ENCODE results near the gene SCGB2B2. TPM values are rescaled to one million over a fixed set of nuclear protein-coding genes. Genes with fewer than 3 reads are reported as not detected.

SCGB2B2 gene
- total RNA-seq, 1 experiment from 2014 or later = 0.20 TPM

DNA sequence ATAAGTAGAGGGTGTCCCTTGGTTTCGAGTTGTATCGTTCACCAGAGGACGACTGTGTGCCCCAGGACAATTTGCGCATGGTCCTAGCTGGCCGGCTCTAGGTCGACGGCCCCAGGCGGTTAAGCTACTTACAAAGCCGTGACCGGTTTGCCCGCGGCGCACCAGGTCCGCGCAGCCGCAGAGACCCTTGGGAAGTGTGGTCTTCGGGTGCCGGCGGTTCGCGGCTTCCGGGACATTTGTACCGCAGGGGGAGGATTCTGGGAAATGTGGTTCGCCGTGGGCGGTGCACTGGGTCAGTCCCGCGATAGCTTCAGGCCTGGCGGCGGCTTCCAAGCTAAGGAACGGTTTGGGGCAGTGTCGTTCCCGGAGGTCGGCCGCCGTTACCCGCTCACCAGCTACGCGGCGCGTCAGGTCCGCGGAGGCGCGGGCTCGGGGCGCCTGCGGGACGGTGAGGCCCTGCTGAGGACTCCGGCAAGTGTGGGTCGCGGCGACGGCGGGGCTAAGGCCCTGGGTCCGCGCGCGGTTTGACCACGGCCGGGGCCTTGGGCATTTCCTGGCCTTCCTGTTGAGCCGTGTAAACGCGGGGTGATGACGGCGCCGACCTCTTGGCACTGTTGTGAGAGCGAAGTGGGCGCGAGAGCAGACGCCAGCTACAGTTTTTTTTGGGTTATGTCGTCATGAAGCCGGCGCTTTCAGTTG lies 576 bp upstream of the SCGB2B2 start, which contains the start of gene ZNF302 (continued):
- TF ChIP-seq ATF3 (CRISPR knock-in tag; conservative IDR thresholded peaks at IDR 0.05) = no peak
- no peak for TF ChIP-seq ZNF396 (CRISPR knock-in tag; IDR thresholded peaks at IDR 0.05; ENCODE audit: borderline replicate concordance)
- no peak for TF ChIP-seq MLX (CRISPR knock-in tag; IDR thresholded peaks at IDR 0.05)
- no peak for TF ChIP-seq ATF6 (CRISPR knock-in tag; IDR thresholded peaks at IDR 0.05)
- no peak for TF ChIP-seq TP53 (CRISPR knock-in tag; IDR thresholded peaks at IDR 0.05)
- TF ChIP-seq ZNF532 (CRISPR knock-in tag; IDR thresholded peaks at IDR 0.05; ENCODE audit: borderline replicate concordance) = no peak
- peak; percentile 90 for TF ChIP-seq FOXP1 (CRISPR knock-in tag; IDR thresholded peaks at IDR 0.05; ENCODE audit: borderline replicate concordance)
- no peak for TF ChIP-seq MXD4 (CRISPR knock-in tag; IDR thresholded peaks at IDR 0.05; ENCODE audit: borderline replicate concordance)
- TF ChIP-seq, protein P1, sequence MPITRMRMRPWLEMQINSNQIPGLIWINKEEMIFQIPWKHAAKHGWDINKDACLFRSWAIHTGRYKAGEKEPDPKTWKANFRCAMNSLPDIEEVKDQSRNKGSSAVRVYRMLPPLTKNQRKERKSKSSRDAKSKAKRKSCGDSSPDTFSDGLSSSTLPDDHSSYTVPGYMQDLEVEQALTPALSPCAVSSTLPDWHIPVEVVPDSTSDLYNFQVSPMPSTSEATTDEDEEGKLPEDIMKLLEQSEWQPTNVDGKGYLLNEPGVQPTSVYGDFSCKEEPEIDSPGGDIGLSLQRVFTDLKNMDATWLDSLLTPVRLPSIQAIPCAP (CRISPR knock-in tag; IDR thresholded peaks at IDR 0.05) = no peak
- TF ChIP-seq CBFB (CRISPR knock-in tag; IDR thresholded peaks at IDR 0.05; ENCODE audit: low read depth) = peak; percentile 55; the same call in 1 of the 2 replicates
- TF ChIP-seq TEAD4 (CRISPR knock-in tag; IDR thresholded peaks at IDR 0.05) = no peak
- no peak for TF ChIP-seq FOXJ3 (CRISPR knock-in tag; IDR thresholded peaks at IDR 0.05; ENCODE audit: borderline replicate concordance)
- TF ChIP-seq CREM (CRISPR knock-in tag; IDR thresholded peaks at IDR 0.05) = no peak; the same call in 1 of the 2 replicates
- TF ChIP-seq SMAD4 (CRISPR knock-in tag; IDR thresholded peaks at IDR 0.05) = no peak
- peak; percentile 15; the same call in 1 of the 2 replicates for TF ChIP-seq GABPB1 (CRISPR knock-in tag; IDR thresholded peaks at IDR 0.05)
- TF ChIP-seq SP1 (CRISPR knock-in tag; conservative IDR thresholded peaks at IDR 0.05) = peak; percentile 60; the same call in 1 of the 2 replicates
- peak; percentile 65; the same call in 1 of the 2 replicates for TF ChIP-seq ATF1 (CRISPR knock-in tag; IDR thresholded peaks at IDR 0.05)
- no peak for TF ChIP-seq RELA (CRISPR knock-in tag; IDR thresholded peaks at IDR 0.05; ENCODE audit: borderline replicate concordance)
- TF ChIP-seq, protein P2, sequence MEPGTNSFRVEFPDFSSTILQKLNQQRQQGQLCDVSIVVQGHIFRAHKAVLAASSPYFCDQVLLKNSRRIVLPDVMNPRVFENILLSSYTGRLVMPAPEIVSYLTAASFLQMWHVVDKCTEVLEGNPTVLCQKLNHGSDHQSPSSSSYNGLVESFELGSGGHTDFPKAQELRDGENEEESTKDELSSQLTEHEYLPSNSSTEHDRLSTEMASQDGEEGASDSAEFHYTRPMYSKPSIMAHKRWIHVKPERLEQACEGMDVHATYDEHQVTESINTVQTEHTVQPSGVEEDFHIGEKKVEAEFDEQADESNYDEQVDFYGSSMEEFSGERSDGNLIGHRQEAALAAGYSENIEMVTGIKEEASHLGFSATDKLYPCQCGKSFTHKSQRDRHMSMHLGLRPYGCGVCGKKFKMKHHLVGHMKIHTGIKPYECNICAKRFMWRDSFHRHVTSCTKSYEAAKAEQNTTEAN (CRISPR knock-in tag; IDR thresholded peaks at IDR 0.05) = no peak
- TF ChIP-seq CDX4 (CRISPR knock-in tag; IDR thresholded peaks at IDR 0.05; ENCODE audit: borderline replicate concordance) = no peak
- TF ChIP-seq, protein P3, sequence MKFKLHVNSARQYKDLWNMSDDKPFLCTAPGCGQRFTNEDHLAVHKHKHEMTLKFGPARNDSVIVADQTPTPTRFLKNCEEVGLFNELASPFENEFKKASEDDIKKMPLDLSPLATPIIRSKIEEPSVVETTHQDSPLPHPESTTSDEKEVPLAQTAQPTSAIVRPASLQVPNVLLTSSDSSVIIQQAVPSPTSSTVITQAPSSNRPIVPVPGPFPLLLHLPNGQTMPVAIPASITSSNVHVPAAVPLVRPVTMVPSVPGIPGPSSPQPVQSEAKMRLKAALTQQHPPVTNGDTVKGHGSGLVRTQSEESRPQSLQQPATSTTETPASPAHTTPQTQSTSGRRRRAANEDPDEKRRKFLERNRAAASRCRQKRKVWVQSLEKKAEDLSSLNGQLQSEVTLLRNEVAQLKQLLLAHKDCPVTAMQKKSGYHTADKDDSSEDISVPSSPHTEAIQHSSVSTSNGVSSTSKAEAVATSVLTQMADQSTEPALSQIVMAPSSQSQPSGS (CRISPR knock-in tag; IDR thresholded peaks at IDR 0.05; ENCODE audit: borderline replicate concordance, low read depth) = no peak
- TF ChIP-seq JUN (CRISPR knock-in tag; IDR thresholded peaks at IDR 0.05) = no peak; the same call in 1 of the 2 replicates
- TF ChIP-seq FOXK1 (CRISPR knock-in tag; IDR thresholded peaks at IDR 0.05) = no peak; the same call in 1 of the 2 replicates
- 0 out of 2 replicates have a peak, but pooled peaks have one; percentile 49 for TF ChIP-seq E2F4 (CRISPR knock-in tag; IDR thresholded peaks at IDR 0.05; ENCODE audit: borderline replicate concordance, low read depth)
